MCF 10A (cell line): Measurements from ENCODE around the gene PIP4P1. TPM values are rescaled to one million over a fixed set of nuclear protein-coding genes. Genes with fewer than 3 reads are reported as not detected.

Experiments
- BruUV-seq: library from RNA; stranded (reverse); fragments of 400-500 nt; replicated peaks from 2 replicates; lab custom pipeline; 2021; lab: Mats Ljungman, UMichigan
- CTCF ChIA-PET: fragments of 300-600 bp; sonication (Branson Sonifier 250); formaldehyde crosslinking; extraction: SDS; loops from one replicate; lab custom pipeline; 2021; ENCODE audit warnings: antibody characterized with exemption, inconsistent platforms; lab: Yijun Ruan, JAX
- POLR2A ChIA-PET: fragments of 300-600, 350-650 bp; sonication (Branson Sonifier 250); formaldehyde crosslinking; extraction: SDS; loops from one replicate; lab custom pipeline; 2020; ENCODE audit warnings: antibody characterized with exemption, inconsistent platforms; lab: Yijun Ruan, JAX
- DNase-seq: peaks from one replicate; pipeline ENCODE4 v3.0.0-alpha.2; 2018; ENCODE audit not compliant: unreplicated experiment
- H3K27ac Mint-ChIP-seq: one replicate; pipeline ENCODE4 v1.8.0; 2022; ENCODE audit warnings: mild to moderate bottlenecking, low read depth, mixed read lengths; ENCODE audit not compliant: unreplicated experiment
- H3K27me3 Mint-ChIP-seq: one replicate; pipeline ENCODE4 v1.8.0; 2022; ENCODE audit warnings: mixed read lengths; ENCODE audit not compliant: insufficient read depth, unreplicated experiment
- H3K36me3 Mint-ChIP-seq: one replicate; pipeline ENCODE4 v1.8.0; 2022; ENCODE audit warnings: mild to moderate bottlenecking, moderate library complexity, mixed read lengths; ENCODE audit not compliant: insufficient read depth, unreplicated experiment
- H3K4me1 Mint-ChIP-seq: one replicate; pipeline ENCODE4 v1.8.0; 2022; ENCODE audit warnings: mixed read lengths; ENCODE audit not compliant: insufficient read depth, unreplicated experiment
- H3K4me3 Mint-ChIP-seq: one replicate; pipeline ENCODE4 v1.8.0; 2022; ENCODE audit warnings: mild to moderate bottlenecking, moderate library complexity, mixed read lengths; ENCODE audit not compliant: unreplicated experiment
- H3K9me3 Mint-ChIP-seq: one replicate; pipeline ENCODE4 v1.8.0; 2022; ENCODE audit warnings: mixed read lengths; ENCODE audit not compliant: unreplicated experiment
- intact Hi-C: fragments of 100-400 bp; cut with micrococcal nuclease; formaldehyde crosslinking; loops from 2 replicates; pipeline ENCODE4 v1.14.1; 2022
- total RNA-seq: library from RNA; stranded (reverse); gene quantifications from 2 replicates; pipeline ENCODE4 v1.2.3, GENCODE V29; 2022
- TF ChIP-seq, protein P1 (sequence below): fragments of 200-600 bp; IDR thresholded peaks from one replicate; pipeline ENCODE4 v1.8.0; 2022; ENCODE audit warnings: antibody characterized with exemption, mild to moderate bottlenecking; ENCODE audit not compliant: unreplicated experiment

The PIP4P1 gene
- total RNA-seq, 1 experiment from 2014 or later = 22.5 TPM

DNA sequence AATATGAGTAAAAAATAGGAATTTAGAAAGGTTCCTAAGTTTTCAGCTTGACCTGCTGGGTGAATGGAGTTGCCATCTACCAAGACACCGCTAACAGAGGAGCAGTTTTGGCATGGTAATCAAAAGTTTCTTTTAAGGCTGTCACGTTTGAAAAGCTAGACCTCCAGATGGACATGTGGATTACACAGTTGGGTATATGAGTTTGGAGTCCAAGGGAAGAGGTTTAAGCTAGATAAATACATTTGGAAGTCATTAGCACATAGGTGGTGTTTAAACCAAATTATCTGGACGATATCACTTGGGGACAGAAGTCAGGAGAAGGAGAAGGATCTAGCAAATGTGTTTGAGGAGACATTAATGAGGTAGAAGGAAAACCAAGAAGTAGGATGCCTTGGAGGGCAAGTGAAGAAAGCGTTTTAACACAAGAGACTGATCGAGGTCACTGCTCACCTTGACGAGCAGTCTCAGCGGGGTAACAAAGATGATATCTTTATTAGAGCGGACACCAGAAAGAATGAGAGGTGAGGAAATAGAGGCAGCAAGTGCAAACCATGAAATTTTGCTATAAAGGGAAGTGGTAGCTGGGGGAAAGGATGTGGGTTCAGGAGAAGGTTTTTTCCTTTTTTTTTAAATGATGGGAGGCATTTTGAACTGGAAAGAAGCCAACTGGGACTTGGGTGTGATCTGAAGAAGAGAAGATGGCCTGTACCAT lies 25.6 kb upstream of the PIP4P1 start:
- peaks cover 26% of the 10 kb centered on the region for H3K4me1 Mint-ChIP-seq
- no TSS peak for BruUV-seq
- no peak overlapping the region for H3K4me3 Mint-ChIP-seq
- intact Hi-C loops = no loop called here
- ChIA-PET CTCF (interaction anchor here (0.5 to 1.8 kb wide), 11 partner anchors 10 to 369 kb away, joined by 3 to 15 read pairs (median 3); no protein-coding TSS in a partner anchor), POLR2A (interaction anchor here (0.7 to 4.4 kb wide), 2 partner anchors 12 to 17 kb away, joined by 3 to 30 read pairs; partner anchors contain the start of gene PNP)
- no peak overlapping the region for H3K27ac Mint-ChIP-seq
- no peaks in the 10 kb centered on the region for H3K36me3 Mint-ChIP-seq
- no peaks in the 10 kb centered on the region for H3K27me3 Mint-ChIP-seq
- TF ChIP-seq, protein P1, sequence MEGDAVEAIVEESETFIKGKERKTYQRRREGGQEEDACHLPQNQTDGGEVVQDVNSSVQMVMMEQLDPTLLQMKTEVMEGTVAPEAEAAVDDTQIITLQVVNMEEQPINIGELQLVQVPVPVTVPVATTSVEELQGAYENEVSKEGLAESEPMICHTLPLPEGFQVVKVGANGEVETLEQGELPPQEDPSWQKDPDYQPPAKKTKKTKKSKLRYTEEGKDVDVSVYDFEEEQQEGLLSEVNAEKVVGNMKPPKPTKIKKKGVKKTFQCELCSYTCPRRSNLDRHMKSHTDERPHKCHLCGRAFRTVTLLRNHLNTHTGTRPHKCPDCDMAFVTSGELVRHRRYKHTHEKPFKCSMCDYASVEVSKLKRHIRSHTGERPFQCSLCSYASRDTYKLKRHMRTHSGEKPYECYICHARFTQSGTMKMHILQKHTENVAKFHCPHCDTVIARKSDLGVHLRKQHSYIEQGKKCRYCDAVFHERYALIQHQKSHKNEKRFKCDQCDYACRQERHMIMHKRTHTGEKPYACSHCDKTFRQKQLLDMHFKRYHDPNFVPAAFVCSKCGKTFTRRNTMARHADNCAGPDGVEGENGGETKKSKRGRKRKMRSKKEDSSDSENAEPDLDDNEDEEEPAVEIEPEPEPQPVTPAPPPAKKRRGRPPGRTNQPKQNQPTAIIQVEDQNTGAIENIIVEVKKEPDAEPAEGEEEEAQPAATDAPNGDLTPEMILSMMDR = no peak
- no peak for DNase-seq
- no peaks in the 10 kb centered on the region for H3K9me3 Mint-ChIP-seq

DNA sequence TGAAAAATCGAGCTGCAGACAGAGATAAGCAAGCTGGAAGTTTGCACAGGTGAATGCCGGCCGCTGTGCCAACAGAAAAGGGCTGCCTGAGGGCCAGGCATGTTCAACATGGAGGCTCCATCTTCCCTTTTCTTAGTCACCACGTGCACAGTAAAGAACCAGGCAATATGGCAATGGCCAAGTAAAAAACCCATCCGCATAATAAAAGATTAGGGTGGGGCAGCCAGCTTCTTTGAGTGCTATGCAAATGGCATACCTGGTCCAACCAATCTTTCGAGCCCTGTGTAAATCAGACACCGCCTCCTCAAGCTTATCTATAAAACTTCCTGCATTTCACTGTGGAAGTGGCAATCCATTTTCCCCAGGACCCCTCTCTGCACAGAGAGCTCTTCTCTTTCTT lies 24.7 kb upstream of the PIP4P1 start:
- Mint-ChIP-seq H3K27ac (no peak overlapping the region), H3K36me3 (no peaks in the 10 kb centered on the region), H3K4me1 (peaks cover 25% of the 10 kb centered on the region), H3K9me3 (no peaks in the 10 kb centered on the region), H3K4me3 (no peak overlapping the region), H3K27me3 (no peaks in the 10 kb centered on the region)
- intact Hi-C loops = no loop called here
- TF ChIP-seq, protein P1 = no peak
- no peak for DNase-seq
- ChIA-PET CTCF (interaction anchor here (0.6 to 1.2 kb wide), 3 partner anchors 9 to 160 kb away, joined by 3 to 4 read pairs (median 3); no protein-coding TSS in a partner anchor), POLR2A (interaction anchor here (0.6 kb wide), 1 partner anchor 783 kb away, joined by 4 read pairs; no protein-coding TSS in a partner anchor)
- no TSS peak for BruUV-seq

DNA sequence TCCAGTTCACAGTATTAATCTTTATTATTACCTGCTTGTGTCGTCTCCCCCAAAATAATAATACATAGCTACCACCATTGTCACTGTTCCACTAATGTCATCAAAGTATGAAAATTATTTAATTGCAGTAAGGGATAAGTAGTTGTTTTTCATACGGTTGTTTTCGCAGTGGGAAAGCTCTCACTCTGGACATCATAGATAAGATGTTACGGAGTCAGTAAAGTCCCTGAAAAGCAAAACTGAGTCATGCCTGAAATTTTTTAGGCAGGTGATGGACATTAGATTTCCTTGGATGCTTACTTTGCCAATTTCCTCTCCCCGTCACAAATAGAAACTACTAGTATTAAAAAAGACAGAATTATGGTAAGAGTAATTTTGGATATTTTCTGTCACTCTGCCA lies 21.1 kb upstream of the PIP4P1 start:
- no peak for DNase-seq
- Mint-ChIP-seq H3K9me3 (no peaks in the 10 kb centered on the region), H3K4me1 (peaks cover 5% of the 10 kb centered on the region), H3K27ac (no peak overlapping the region), H3K4me3 (no peak overlapping the region), H3K36me3 (peaks cover 12% of the 10 kb centered on the region), H3K27me3 (no peaks in the 10 kb centered on the region)
- TF ChIP-seq, protein P1 = no peak
- BruUV-seq = no TSS peak
- intact Hi-C loops = no loop called here
- POLR2A ChIA-PET = interaction anchor here (1.0 to 2.0 kb wide), 3 partner anchors 13 to 27 kb away, joined by 3 to 4 read pairs (median 4); partner anchors contain the start of genes APEX1, OSGEP, PIP4P1 and PNP
- CTCF ChIA-PET = interaction anchor here (1.1 to 1.2 kb wide), 2 partner anchors 47 to 126 kb away, joined by 3 to 5 read pairs; no protein-coding TSS in a partner anchor

DNA sequence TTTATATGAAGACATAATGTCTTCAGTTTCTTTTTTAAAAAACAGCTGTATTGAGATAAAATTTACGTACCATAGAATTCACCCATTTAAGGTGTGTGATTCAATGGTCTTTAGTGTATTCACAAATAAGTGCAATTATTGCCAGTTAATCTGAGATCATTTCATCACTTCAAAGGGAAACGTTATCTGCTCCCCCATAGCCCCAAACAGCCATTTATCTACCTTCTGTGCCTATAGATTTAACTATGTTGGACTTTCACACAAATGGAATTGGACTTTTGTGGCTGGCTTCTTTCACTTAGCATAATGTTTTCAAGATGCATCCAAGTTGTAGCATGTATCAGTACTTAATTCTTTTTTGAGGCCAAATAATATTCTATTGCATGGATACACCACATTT lies 17.7 kb upstream of the PIP4P1 start:
- no peaks in the 10 kb centered on the region for H3K9me3 Mint-ChIP-seq
- BruUV-seq = no TSS peak
- H3K27ac Mint-ChIP-seq = no peak overlapping the region
- POLR2A ChIA-PET = interaction anchor here (0.5 to 1.3 kb wide), 2 partner anchors 23 to 993 kb away, joined by 3 to 4 read pairs; partner anchors contain the start of gene APEX1
- CTCF ChIA-PET = interaction anchor here (0.7 to 1.1 kb wide), 4 partner anchors 9 to 130 kb away, joined by 3 to 6 read pairs (median 4); partner anchors contain the start of gene PNP
- no peak overlapping the region for H3K4me3 Mint-ChIP-seq
- peaks cover 47% of the 10 kb centered on the region for H3K36me3 Mint-ChIP-seq
- intact Hi-C loops = no loop called here
- no peaks in the 10 kb centered on the region for H3K4me1 Mint-ChIP-seq
- H3K27me3 Mint-ChIP-seq = no peaks in the 10 kb centered on the region
- DNase-seq = no peak
- TF ChIP-seq, protein P1 = no peak
